Stimulated activated CD4-positive, alpha-beta T cell treated with anti-CD3 and anti-CD28 coated beads, Interleukin-12 subunit alpha, Interleukin-12 subunit beta, amount 100 ng/mL, for 48 hours (primary cell): ENCODE data around the gene LCMT1.
A peak's percentile ranks its signal among the peaks of the same experiment; 100 is the strongest.
"Not testable (repeated sequence)": the region's sequence is repeated elsewhere in the genome, so short reads cannot be mapped to it uniquely, and the experiment has no call there.

ENCODE experiments used
- DNase-seq, 3 donors: peaks; one replicate each; pipeline ENCODE4 v3.0.0-alpha.2; 2020; ENCODE audit warnings: low read depth in 2 of 3, low spot score in 1 of 3

Gene LCMT1

GRCh38 chr16:25141648-25142047 lies 30.1 kb downstream of the LCMT1 start:
- no peak for DNase-seq

GRCh38 chr16:25143928-25144327 lies 32.4 kb downstream of the LCMT1 start:
- no peak for DNase-seq

GRCh38 chr16:25148568-25149215 lies 37.1 kb downstream of the LCMT1 start:
- no peak for DNase-seq

GRCh38 chr16:25151996-25152395 lies 40.5 kb downstream of the LCMT1 start:
- no peak for DNase-seq

GRCh38 chr16:25155553-25156460 lies 44.3 kb downstream of the LCMT1 start:
- peak; percentile 5 to 19 (median 5) for DNase-seq

- DNase-seq = no peak
These were observed 45.8 kb downstream of the LCMT1 start for GRCh38 chr16:25157271-25157875.

GRCh38 chr16:25158401-25158800 lies 46.9 kb downstream of the LCMT1 start:
- no peak for DNase-seq

- no peak for DNase-seq
These were observed 50.3 kb downstream of the LCMT1 start for GRCh38 chr16:25161753-25162367.

GRCh38 chr16:25163683-25164082 lies 52.1 kb downstream of the LCMT1 start:
- DNase-seq = no peak

GRCh38 chr16:25165284-25165683 lies 53.7 kb downstream of the LCMT1 start:
- DNase-seq = no peak

GRCh38 chr16:25167920-25168319 lies 56.4 kb downstream of the LCMT1 start:
- DNase-seq = not testable (repeated sequence)

- no peak for DNase-seq
These were observed 59.8 kb downstream of the LCMT1 start for GRCh38 chr16:25171390-25171789.

- no peak for DNase-seq
These were observed 61.3 kb downstream of the LCMT1 start for GRCh38 chr16:25172831-25173230.

- DNase-seq = no peak
These were observed 62.7 kb downstream of the LCMT1 start for GRCh38 chr16:25174285-25174684.

- DNase-seq = no peak
These were observed 64.6 kb downstream of the LCMT1 start for GRCh38 chr16:25176136-25176535.

GRCh38 chr16:25177512-25177830 lies 65.9 kb downstream of the LCMT1 start:
- DNase-seq = no peak

GRCh38 chr16:25177831-25178688 lies 66.5 kb downstream of the LCMT1 start:
- DNase-seq = no peak

- not testable (repeated sequence) for DNase-seq
These were observed 69.7 kb downstream of the LCMT1 start for GRCh38 chr16:25181236-25181635.

- DNase-seq = no peak
These were observed 73.2 kb downstream of the LCMT1 start for GRCh38 chr16:25184771-25185170.

- DNase-seq = no peak
These were observed 75.9 kb downstream of the LCMT1 start for GRCh38 chr16:25187491-25187795.

- DNase-seq = no peak
These were observed 77.8 kb downstream of the LCMT1 start for GRCh38 chr16:25189305-25189704.
